NCI-H345 treated with DMSO at 0.1 percent for 48 hours (cell line): Measurements from ENCODE around the gene LYG2.
"Not testable (repeated sequence)": the region's sequence is repeated elsewhere in the genome, so short reads cannot be mapped to it uniquely, and the experiment has no call there.

Source experiments
- DNase-seq: peaks from one replicate; lab custom pipeline; 2025; ENCODE audit not compliant: unreplicated experiment; lab: John Stamatoyannopoulos, UW

LYG2 gene

DNA sequence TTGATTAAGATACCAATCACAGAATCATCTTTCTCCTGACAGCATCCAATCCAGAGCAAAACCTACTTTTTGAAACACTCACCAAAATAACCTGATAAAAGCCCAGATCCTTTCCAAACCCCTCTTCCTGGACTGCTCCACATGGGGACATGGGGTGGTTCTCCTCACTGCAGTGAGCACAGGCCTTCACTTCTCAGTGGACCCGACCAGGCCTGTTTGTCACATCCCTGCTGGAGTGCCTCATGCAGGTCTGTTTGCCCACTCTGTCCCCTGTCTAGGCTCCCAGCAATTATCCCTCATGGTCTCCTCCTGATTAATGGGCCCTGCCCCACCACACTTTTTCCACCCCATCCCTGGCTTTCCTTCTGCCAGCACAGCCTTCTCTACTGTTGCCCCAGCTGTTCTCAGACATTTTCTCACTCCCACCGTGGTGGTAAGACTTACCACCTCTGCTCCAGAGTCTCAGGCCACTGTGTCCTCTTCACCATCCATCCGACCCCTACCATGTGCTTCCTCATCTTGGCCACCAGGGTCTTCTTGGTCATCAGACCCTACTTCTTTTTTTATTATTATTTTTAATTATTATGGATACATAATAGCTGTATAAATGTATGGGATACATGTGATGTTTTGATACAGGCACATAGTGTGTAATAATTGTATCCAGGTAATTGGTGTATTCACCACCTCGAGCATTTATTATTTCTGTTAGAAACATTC is 53.3 kb downstream of the LYG2 start:
- no peak for DNase-seq

DNA sequence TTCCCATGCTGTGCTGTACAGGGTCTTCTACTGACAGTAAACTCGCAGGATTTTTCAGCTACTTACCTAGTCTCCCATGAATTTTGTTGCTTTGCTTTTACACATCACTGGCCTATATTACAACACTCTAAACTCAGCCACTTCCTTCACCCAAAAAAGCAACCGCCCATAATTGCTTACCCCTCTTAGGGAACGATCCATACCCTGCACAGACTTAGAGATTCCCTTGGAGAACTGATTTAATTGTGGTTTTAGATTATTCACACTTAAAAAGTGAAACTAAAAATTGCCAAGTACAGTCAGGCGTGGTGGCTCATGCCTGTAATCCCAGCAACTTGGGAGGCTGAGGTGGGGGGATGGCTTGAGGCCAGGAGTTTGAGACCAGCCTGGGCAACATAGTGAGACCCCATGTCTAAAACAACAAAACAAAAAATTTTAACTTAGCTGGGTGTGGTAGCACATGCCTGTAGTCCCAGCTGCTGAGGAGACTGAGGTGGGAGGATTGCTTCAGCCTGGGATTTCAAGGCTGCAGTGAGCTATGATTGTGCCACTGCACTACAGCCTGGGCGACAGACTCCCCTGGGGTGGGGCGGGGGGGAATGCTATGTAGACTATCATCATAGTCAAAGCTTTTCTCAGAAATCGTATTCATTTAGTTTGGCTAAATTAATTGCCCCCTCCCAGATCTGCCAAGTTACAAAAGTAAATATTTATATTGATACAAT is 55.2 kb downstream of the LYG2 start:
- no peak for DNase-seq

DNA sequence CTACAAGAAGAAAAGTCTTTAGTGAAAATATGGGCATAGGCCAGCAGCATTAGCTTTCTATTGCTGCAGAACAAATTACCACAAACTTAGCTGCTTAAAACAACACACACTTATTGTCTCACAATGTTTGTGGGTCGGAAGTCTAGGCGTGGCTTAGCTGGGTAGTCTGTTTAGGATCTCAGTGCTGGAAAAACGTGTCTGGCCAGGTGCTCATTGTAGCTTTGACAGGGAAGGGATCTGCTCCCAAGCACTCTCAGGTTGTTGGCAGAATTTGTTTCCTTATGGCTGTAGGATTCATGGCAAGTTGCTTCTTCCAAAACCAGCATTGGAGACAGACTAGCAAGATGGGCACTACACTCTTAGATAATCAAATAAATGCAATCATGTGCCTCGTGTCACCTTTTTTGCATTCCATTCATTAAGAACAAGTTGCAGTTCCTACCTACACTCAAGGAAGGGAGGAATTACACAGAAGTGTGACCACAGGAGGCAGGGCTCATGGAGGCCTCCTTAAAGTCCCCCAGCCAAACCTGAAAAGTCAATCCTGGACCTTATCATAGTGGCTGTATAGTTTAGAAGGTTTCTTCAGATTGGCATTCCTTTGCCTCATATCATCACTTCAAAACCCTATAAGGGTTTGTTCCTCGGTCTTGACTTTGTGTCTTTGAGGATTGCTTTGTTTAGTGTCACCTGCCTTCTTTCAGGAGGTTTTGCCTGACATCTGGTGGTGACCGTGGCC is 57.2 kb downstream of the LYG2 start:
- DNase-seq, result no peak

DNA sequence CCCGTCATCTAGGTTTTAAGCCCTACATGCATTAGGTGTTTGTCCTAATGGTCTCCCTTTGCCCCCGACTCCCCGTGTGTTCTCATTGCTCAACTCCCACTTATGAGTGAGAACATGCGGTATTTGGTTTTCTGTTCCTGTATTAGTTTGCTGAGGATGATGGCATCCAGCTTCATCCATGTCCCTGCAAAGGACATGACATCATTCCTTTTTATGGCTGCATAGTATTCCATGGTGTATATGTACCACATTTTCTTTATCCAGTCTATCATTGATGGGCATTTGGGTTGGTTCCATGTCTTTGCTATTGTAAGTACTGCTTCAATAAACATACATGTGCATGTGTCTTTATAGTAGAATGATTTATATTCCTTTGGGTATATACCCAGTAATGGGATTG is 63.1 kb downstream of the LYG2 start:
- not testable (repeated sequence) for DNase-seq
